Uterus (tissue), 2 donors: ENCODE data around the gene RASSF3.

Experiments used
- CTCF ChIP-seq, 4 experiments: fragments of 200-600 bp in 2 of 4; fragments of 450-650 bp in 2 of 4; sonication (generic) in 2 of 4; IDR thresholded peaks; one replicate each; pipeline ENCODE4 v1.5.1; 2016 to 2019; ENCODE audit warnings: antibody characterized with exemption in 4 of 4, mild to moderate bottlenecking in 2 of 4, moderate library complexity in 1 of 4
- POLR2A ChIP-seq, 2 donors: fragments of 450-650 bp; IDR thresholded peaks; one replicate each; pipeline ENCODE4 v1.6.1; 2016; ENCODE audit warnings: antibody characterized with exemption in 2 of 2, mild to moderate bottlenecking in 1 of 2, moderate library complexity in 1 of 2

- TF ChIP-seq CTCF (IDR thresholded peaks at IDR 0.05) (no peak), POLR2A (IDR thresholded peaks at IDR 0.05) (no peak)
Observed at GRCh38 chr12:64658892-64659481, 48.7 kb downstream of the RASSF3 start.
